Measurements from ENCODE around the gene ZNF141.
"Not testable (repeated sequence)": the region's sequence is repeated elsewhere in the genome, so short reads cannot be mapped to it uniquely, and the experiment has no call there.

The ZNF141 gene

GRCh38 chr4:385934-386707 is 48.5 kb downstream of the ZNF141 start:
- no peak for TF ChIP-seq CTCF (IDR thresholded peaks at IDR 0.05; ENCODE audit: insufficient read depth, low read depth, low read length, missing control alignments)
- peak; percentile 4 for DNase-seq (ENCODE audit: low read depth)
- no peak overlapping the region for H3K4me3 ChIP-seq (ENCODE audit: low read length)

GRCh38 chr4:386708-387105 is 49.1 kb downstream of the ZNF141 start:
- TF ChIP-seq CTCF (IDR thresholded peaks at IDR 0.05; ENCODE audit: insufficient read depth, low read depth, low read length, missing control alignments), result no peak
- H3K4me3 ChIP-seq (ENCODE audit: low read length), result no peak overlapping the region
- no peak for DNase-seq (ENCODE audit: low read depth)

GRCh38 chr4:404006-404405 is 66.4 kb downstream of the ZNF141 start:
- DNase-seq (ENCODE audit: low read depth), result no peak
- no peak for TF ChIP-seq CTCF (IDR thresholded peaks at IDR 0.05; ENCODE audit: insufficient read depth, low read depth, low read length, missing control alignments)
- H3K4me3 ChIP-seq (ENCODE audit: low read length), result no peak overlapping the region

- DNase-seq (ENCODE audit: low read depth); H3K4me3 ChIP-seq (ENCODE audit: low read length): not testable (repeated sequence)
These were observed 70.7 kb downstream of the ZNF141 start for GRCh38 chr4:408321-408720.

- no peak overlapping the region for H3K4me3 ChIP-seq (ENCODE audit: low read length)
- DNase-seq (ENCODE audit: low read depth), result no peak
- no peak for TF ChIP-seq CTCF (IDR thresholded peaks at IDR 0.05; ENCODE audit: insufficient read depth, low read depth, low read length, missing control alignments)
These were observed 85.0 kb downstream of the ZNF141 start for GRCh38 chr4:422587-422986.

Measured in epithelial cell of esophagus (primary cell).